ENCODE data around the gene MTTP.

GRCh38 chr4:99630857-99631360 lies 56.3 kb downstream of the MTTP start:
- TF ChIP-seq CTCF (IDR thresholded peaks at IDR 0.05): no peak
- no peak for TF ChIP-seq POLR2A (IDR thresholded peaks at IDR 0.05)
